HFF-Myc (cell line): ENCODE data around the gene STARD3.

ENCODE experiments used
- DNase-seq: peaks from one replicate; pipeline ENCODE4 v3.0.0-alpha.2; 2011; ENCODE audit warnings: low read depth; ENCODE audit errors: extremely low read depth
- H3K4me3 ChIP-seq: replicated peaks from 2 replicates; pipeline ENCODE4 v1.5.1; 2011; ENCODE audit warnings: low read depth, mild to moderate bottlenecking, control low read depth, low read length
- CTCF ChIP-seq: IDR thresholded peaks from 2 replicates; pipeline ENCODE4 v1.5.1; 2012; ENCODE audit warnings: mild to moderate bottlenecking, low read depth, low read length, control low read depth; ENCODE audit errors: missing control alignments

Gene STARD3

GRCh38 chr17:39660397-39661385 lies 23.7 kb downstream of the STARD3 start:
- no peak overlapping the region for H3K4me3 ChIP-seq
- TF ChIP-seq CTCF = no peak
- DNase-seq = no peak

GRCh38 chr17:39661744-39662541 lies 25.0 kb downstream of the STARD3 start:
- DNase-seq = no peak
- no peak overlapping the region for H3K4me3 ChIP-seq
- no peak for TF ChIP-seq CTCF

GRCh38 chr17:39662551-39663339 lies 25.8 kb downstream of the STARD3 start:
- no peak for TF ChIP-seq CTCF
- DNase-seq = no peak
- no peak overlapping the region for H3K4me3 ChIP-seq

GRCh38 chr17:39663340-39663687 lies 26.4 kb downstream of the STARD3 start:
- no peak for TF ChIP-seq CTCF
- H3K4me3 ChIP-seq = no peak overlapping the region
- no peak for DNase-seq

- no peak for DNase-seq
- no peak overlapping the region for H3K4me3 ChIP-seq
- no peak for TF ChIP-seq CTCF
Measured at GRCh38 chr17:39663688-39664580, 27.0 kb downstream of the STARD3 start.
